RPMI8226 (cell line): ENCODE measurements around the gene ZNF599.
"Not testable (repeated sequence)": the region's sequence is repeated elsewhere in the genome, so short reads cannot be mapped to it uniquely, and the experiment has no call there.

Experiments used
- DNase-seq: peaks from one replicate; pipeline ENCODE4 v3.0.0-alpha.2; 2015

The ZNF599 gene

DNA sequence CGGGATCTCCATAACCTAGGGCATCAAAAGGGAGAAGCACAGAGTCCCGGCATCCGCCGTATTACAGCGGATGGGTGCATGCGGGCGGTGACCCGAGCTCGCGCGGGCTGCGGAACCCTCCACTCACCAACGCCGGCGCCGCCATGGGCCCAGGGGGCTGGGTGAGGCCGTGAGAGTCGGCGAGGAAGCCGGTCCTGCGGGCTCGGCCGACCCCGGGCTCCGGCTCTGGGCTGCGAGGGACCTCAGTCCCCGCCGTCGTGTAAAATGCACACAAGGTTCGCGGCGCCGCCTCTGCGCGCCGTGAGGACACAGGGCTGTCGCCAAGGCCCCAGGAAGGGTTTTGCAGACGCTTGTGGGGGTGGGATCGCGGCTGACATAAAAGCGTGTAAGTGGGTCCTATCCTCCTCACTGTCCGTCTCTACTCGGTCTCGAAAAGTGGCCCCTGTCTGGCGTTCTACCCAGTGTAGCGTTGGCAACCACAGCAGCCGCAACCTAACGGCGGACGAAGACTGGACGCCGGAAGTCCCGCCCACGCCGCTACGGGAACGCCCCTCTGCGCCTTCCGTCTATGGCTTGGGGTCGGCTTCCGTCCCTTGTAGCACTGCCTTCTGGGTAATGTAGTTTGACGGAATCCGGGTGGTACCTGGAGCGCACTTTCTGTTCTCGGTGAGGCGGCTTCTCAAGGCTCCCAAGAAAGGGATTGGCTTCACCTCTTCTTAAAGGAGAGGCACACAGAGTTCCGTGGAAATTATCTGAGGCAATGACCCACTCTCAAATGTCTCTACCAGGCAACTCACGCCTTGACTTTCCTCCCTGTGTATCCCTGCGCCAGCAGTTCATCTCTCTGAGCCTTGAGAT lies at the start of gene ZNF599:
TSS of gene ZNF599 (minus strand) at position 519 of the 858 bp plus-strand sequence. CDS start at position 145, 374 bp downstream.
- peak; percentile 90 for DNase-seq

DNA sequence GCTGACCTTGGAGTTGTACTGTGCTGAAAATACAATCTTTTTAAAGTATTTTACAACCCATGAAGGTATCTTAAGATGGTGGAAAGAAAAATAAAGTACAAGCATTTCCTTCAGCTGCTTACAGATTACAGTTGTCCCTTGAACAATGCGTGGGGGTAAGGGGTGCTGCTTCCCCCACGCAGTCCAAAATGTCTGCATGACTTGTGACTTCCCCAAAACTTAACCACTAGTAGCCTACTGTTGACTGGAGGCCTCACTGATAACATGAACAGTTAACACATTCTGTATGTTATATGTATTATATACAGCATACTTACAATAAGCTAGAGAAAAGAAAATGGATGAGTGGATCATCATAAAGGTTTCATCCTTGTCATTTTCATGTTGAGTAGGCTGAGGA lies 45.3 kb upstream of the ZNF599 start:
- DNase-seq, result no peak

DNA sequence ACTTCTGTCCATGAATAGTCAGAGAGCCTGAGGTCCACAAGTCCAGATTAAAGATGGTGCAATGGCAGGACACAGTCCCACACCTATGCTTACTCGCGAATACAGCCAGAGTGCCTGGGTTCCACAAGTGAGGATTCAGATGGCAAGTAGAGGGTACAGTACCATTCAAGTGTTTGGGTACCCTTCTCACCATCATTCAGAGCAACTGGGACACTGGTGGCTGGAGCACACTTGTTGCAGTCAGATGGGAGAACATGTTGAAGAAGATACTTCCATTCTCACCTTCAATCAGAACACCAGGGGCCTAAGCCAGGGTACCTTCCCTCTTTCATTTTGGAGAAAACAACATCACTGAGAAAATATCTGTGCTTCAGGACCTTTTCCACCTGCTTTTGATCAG lies 43.7 kb upstream of the ZNF599 start:
- no peak for DNase-seq

DNA sequence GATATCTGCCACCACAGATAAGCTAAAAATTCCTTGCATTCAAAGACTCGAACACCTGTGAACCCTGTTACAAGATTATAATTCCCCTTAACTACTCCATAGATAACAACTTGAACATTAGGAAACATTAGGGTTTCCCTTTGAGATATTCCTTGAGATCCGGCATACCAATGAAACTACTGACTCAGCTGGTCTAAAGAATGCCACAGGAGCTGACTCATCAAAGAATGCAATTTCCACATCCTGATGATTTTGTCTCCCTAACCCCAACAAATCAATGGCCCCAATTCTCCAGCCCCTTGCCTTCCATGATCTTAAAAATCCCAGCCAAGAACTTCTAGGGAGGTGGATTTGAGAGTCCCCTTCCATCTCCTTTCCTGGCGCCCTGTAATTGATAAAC lies 35.6 kb upstream of the ZNF599 start:
- DNase-seq, result no peak

DNA sequence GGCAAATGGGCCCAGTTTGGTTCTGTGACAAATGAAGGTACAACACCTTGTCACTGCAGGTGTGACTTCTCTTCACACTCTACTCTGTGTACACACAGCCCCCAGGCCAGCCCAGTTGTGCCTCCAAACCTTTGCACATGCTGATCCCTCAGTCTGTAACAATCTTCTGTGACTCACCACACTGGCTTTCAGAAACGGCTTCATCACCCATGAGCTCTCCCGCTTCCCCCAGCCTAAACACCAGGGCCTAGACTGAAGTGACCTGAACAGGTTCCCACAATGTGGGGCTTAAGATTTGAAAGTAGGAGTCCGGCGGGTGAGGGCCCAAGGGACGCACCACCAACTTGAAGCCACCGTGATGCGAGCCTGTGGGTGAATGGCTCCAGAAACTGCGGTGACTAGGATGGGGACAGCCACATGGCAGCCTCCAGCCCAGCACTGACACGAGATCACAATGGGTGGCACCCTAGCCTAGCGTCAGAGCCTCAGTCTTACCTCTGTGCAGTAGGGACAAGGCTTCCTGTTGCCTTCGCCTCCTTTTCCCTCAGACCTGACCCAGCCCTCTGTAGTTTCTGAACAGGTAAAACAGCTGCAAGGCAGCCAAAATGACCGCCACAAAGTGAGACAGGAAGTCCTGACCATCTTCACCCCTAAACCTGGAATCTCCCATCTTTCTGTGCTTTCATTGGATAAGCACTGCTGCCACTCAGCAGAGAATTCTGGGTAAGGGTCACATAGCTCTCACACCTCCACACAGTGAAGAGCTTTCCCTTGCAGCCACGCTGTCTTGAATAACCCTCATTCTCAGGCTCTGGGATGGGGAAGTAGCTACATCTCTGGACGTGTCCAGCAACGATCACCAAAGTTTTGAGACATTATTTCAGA lies 34.2 kb upstream of the ZNF599 start:
- DNase-seq, result no peak

DNA sequence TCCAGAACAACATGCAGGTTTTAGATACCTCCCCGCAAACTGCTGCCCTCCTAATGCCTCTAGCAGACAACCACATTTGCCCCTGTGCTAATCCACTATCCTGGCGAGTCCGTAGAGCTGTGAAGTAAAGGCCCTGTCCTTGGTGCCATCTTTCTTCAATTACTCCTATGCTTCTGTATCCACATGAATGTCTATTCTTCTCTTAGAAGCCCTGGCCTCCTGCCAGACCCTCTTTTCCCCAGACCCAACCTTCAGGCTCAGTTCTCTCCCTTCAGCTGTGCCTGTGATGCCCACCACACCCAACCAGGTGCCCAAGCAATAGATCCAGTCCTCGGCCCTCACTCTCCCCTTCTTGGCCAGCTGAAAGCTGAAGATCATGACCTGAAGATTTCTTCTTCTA lies 31.1 kb upstream of the ZNF599 start:
- DNase-seq, result no peak

DNA sequence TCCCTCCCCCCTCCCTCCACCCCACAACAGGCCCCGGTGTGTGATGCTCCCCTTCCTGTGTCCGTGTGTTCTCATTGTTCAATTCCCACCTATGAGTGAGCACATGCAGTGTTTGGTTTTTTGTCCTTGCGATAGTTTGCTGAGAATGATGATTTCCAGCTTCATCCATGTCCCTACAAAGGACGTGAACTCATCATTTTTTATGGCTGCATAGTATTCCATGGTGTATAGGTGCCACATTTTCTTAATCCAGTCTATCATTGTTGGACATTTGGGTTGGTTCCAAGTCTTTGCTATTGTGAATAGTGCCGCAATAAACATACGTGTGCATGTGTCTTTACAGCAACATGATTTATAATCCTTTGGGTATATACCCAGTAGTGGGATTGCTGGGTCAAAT lies 23.9 kb upstream of the ZNF599 start:
- DNase-seq, result not testable (repeated sequence)

DNA sequence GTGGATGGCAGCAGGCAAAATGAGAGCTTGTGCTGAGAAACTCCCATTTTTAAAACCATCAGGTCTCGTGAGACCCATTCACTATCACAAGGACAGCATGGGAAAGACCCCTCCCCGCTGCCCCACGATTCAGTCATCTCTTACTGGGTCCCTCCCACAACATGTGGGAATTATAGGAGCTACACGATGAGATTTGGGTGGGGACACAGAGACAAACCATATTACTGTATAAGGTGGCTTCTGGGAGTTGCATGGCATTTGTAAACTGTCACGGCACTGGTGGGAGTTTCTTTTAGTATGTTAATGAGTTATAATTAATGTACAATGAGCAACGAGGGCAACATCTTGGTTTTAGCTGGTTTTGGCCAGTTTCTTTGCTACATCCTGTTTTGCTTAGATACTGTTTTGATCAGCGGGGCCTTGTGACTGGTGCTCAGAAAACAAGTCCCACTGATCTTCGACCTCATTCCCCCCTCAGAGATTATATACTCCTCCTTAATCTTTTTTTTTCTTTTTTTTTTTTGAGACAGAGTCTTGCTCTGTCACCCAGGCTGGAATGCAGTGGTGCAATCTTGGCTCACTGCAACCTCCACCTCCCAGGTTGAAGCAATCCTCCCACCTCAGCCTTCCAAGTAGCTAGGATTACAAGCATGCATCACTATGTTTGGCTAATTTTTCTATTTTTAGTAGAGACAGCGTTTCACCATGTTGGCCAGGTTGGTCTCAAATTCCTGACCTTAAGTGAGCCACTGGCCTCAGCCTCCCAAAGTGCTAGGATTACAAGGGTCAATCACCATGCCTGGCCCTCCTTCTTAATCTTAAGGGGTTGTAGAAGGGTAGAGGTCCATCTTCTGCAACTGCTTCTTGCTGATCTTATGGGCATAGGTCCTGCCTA lies 21.3 kb upstream of the ZNF599 start:
- DNase-seq, result no peak

DNA sequence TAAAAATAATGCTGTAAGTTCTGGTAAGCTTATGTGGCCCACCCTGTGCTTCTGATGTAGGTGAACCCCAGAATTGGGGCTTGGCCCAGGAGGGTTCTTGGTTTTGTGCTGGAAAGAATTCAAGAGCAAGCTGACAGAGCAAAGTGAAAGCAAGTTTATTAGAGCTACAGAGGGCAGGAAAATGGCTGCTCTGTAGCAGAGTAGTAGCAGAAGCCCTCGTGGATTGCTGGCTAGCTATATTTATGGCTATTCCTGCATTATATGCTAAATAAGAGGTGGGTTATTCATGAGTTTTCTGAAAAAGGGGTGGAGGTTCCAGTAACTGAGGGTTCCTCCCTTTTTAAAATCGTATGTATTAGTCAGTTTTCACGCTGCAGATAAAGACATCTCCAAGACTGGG lies 20.6 kb upstream of the ZNF599 start:
- no peak for DNase-seq

DNA sequence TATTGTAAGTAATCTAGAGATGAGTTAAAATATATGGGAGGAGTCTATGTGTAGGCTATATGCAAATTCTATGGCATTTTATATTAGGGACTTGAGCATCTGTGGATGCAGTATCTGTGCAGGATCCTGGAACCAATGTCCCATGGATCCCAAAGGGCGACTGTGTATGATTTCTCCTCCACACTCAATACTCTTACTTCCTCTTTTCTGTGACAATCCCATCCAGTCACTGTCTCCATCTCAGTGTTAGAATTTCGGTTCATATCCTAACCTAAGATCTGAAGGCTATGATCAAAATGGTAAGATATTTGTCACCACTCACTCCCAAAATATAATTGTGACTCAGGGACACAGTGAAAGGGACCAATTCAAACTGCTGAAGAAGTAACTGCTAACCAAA lies 15.1 kb upstream of the ZNF599 start:
- no peak for DNase-seq

DNA sequence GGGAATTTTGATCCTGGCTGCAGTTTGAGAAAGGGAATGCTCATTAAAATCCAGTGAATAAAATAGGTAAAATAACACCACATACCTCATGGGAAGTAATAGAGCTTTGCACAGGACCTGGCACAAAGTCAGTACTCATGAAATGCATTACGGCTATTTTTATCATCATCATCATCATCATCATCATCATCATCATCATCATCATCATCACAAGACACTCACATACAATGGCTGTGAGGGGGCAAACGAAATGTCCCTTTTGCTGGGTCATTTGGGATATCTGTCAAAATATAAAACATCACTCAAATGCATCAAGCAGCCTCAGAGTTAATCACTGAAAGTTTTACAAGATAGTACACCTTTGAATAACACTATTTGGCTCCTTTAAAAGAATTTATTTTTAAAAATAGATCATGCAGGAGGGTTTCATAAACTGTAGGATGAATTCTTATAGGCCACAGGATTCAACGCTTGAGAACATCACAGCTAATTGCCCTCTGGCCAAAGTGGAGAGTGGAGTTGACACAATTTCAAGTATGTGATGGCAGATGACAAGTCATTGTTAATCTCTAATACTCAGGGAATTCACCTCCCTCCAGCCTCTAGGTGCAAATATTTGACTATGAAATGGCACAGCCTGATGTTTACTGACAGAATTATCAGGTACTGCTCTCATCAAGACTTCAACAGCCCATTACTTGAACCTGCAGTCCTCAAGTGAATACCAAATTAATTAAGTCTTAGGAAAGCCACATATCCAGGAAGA lies 14.2 kb upstream of the ZNF599 start:
- DNase-seq, result no peak

DNA sequence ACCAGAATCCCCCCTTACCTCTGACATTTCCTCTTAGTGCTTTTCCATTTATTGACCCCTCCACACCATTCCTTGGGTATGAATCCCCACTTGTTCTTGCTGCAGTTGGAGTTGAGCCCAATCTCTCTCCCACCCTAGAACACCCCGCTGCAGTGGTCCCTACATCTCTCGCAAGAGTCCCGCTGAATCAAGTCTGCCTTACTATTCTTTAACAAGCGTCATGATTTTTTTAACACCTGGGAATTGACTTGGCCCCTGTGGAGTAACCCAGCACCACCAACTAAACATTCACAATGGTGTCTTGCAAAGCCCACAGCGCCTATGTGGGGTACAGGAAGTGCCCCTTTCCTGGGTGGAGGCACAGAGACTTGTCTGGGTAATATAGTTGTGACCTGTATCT lies 13.2 kb upstream of the ZNF599 start:
- no peak for DNase-seq

DNA sequence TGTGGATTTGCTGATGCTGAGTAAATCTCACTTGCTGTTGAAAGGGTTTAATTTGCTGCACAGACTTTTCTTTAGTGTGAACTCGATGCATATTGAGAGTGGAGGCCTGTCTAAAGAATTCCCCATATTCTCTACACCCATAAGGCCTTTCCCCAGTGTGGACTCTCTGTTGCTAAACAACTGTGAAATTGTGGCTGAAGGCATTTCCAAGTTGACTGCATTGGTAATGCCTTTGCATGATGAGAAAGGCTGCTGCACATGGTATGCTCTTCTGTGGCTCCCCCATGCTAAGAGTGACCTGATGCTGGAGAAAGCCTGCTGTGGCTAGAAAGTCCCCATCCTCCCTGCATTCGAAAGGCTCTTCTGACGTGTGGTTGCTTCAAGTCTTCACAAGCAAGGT lies 6.6 kb upstream of the ZNF599 start:
- no peak for DNase-seq

DNA sequence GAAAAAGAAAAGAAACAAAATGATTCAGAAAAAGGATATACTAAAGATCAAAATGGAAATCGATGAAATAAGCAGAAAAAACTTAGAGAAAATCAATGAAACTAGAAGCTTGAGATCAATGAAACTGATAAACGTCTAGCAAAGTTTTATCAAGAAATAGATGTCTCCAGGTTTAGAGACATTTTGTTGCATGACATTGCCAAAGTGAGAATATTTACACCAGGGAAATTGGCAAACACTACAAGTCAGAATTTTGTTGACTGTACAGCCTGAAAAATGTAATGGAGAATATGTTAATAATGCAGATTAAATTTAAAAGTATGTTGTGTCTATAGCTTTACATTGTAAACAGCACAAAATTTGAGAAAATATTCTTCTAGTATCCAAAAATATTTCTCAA lies 5.3 kb upstream of the ZNF599 start:
- no peak for DNase-seq

DNA sequence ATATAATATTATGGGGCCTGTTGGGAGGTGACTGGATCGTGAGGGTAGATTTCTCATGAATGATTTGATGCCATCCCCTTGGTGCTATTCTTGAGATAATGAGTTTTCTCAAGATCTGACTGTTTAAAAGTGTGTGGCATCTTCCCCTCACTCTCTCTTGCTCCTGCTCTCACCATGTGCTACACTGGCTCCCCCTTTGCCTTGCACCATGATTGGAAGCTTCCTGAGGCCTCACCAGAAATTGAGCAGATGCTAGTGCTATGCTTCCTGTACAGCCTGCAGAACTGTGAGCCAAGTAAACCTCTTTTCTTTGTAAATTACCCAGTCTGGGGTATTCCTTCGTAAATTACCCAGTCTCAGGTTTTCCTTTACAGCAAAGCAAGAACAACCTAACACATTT lies 1.8 kb upstream of the ZNF599 start:
- no peak for DNase-seq

DNA sequence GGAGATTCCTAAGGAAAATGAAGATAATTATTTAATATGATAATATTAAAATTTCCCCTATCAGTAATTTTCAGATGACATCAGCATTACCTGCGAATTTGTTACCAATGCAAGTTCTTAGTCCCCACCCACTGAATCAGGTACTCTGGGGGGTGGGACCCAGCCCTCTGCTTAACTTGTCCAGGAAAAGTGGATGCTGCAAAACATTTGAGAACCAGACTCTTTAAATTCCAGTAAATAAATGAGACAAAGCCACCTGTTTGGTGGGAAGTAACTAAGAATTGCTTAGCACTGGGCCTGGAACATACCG lies 495 bp upstream of the ZNF599 start:
- no peak for DNase-seq

DNA sequence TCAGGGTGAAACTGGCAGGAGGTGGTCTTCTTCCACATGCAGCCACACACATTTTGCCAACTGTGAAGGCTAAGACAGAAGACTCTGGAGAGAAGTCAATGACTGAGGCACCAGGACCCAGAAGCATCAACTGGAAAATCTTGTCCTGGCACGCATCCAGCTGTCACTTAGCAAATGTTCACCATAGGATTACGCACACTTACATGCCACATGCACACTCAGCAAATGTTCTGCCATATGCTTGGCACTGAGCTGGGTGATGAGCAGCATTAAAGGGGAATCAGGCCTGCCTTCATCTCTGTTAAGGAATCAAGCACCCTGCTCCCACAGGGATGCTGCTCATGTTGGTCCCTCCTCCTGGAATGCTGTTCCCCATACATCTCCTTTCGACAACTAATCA lies 5.1 kb downstream of the ZNF599 start:
- DNase-seq, result no peak

DNA sequence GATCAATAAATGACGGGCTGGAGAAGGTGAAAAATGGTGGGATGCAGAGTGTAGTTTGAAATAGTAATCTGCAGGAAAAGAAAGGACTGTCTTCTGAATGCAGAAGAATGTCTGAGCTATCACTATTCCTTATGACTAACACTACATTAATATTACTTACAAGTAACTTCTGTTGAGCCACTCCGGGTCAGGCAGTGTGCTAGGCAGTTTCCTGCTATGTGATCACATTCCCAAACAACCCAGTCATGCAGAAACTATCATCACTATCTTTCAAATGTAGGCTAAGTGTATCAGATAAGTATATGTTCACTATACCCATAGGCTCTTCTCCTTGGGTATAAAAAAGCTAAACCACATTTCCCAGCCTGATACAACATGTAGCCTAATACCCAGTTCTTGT lies 6.6 kb downstream of the ZNF599 start:
- DNase-seq, result no peak

DNA sequence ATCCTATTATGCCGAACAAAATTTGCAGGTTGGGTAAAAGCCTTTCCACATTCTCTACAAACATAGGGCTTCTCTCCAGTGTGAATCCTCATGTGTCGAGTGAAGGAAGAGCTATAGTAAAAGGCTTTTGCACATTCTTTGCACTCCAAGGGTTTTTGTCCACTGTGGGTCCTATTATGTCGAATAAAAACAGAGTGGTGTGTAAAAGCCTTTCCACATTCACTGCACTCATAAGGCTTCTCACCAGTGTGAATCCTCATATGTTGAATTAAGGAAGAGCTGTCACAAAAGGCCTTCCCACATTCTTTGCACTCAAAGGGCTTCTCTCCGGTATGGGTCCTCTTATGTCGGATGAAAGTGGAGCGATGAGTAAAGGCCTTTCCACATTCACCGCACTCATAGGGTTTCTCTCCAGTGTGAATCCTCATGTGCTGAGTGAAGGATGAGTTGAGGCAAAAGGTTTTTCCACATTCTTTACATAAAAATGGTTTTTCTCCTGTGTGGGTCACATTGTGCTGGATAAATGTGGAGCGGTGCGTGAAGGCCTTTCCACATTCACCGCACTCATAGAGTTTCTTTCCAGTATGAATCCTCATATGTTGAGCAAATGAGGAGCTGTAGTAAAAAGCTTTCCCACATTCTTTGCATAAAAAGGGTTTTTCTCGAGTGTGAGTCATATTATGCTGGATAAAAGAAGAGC lies 13.6 kb downstream of the ZNF599 start:
- no peak for DNase-seq

DNA sequence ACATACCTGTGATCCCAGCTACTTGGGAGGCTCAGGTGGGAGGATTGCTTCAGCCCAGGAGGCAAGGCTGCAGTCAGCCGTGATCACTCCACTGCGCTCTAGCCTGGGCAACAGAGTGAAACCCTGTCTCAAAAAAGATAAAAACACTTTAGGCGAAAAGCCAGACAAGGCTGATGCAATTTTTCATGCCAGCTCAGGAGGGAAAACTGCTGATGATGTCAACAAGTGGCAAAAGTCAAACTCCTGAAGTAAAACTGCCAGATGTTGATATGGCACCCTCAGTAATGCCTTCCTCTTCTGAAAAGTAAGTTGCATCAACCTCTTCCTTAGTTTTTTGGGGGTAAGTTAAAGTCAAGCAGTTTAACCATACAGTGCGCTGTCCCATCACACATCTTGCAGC lies 15.6 kb downstream of the ZNF599 start:
- DNase-seq, result no peak

DNA sequence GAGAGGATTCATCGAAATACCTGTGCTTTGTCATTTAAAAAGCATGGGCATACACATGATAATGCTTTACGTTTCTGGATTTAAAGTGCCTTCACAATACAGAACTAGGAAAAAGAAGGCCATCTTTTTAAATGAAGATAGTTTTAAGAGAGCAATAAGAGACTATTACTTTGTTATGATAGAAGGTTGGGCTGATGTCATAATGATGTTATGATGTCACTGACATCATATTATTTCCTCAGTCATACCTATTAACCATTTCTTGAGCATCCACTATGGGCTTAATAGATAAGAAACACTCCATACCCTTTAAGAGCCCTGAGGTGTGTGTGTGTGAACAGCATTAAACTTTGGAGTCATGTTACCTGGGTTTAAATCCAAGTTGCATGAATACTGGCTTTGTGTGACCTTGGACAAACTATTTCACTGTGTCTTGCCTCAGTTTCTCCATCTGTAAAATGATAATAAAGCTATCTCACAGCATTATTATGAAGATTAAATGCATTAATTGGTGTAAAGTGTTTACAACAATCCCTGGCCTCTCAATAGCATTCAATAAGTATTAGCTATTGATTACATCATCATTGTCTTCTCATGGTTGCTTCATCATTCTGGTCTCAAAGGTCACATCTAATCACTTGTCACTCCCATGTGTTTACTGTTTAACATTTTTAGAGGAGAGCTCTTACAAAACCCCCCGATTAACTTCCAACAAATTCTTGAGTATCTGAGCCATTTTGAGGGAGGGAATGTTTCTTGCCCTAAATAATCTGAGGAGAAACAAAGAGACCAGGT lies 27.9 kb downstream of the ZNF599 start:
- DNase-seq, result no peak
